ENCODE data around the gene BOC. TPM values are rescaled to one million over a fixed set of nuclear protein-coding genes. Genes with fewer than 3 reads are reported as not detected.

BOC gene
- total RNA-seq, 1 donor from 2014 or later: 22.4 TPM

DNA sequence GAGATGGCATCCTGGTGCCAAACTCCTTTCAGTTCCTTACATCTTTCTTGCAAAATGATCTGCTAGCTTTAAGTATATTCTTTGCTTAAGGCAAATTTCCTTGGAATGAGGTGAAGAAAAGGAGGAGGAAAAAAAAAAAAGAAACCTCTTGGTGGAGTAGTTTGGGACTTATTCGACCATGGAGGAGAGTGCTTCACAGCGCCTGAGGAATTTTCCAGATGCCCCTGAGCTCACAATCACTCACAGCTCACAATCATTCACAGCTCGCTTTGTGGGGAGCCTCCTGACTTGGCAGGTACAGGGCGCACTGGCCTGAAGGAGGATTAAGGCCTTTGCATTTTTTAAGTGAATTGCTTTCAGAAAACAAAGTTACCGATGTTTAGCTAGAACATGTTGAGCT, 53.9 kb downstream of the BOC start:
- no peak for DNase-seq (ENCODE audit: extremely low spot score, unreplicated experiment)
- no peaks in the 10 kb centered on the region for H3K9me3 Mint-ChIP-seq (ENCODE audit: unreplicated experiment)
- TF ChIP-seq, protein P1, sequence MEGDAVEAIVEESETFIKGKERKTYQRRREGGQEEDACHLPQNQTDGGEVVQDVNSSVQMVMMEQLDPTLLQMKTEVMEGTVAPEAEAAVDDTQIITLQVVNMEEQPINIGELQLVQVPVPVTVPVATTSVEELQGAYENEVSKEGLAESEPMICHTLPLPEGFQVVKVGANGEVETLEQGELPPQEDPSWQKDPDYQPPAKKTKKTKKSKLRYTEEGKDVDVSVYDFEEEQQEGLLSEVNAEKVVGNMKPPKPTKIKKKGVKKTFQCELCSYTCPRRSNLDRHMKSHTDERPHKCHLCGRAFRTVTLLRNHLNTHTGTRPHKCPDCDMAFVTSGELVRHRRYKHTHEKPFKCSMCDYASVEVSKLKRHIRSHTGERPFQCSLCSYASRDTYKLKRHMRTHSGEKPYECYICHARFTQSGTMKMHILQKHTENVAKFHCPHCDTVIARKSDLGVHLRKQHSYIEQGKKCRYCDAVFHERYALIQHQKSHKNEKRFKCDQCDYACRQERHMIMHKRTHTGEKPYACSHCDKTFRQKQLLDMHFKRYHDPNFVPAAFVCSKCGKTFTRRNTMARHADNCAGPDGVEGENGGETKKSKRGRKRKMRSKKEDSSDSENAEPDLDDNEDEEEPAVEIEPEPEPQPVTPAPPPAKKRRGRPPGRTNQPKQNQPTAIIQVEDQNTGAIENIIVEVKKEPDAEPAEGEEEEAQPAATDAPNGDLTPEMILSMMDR (IDR thresholded peaks at IDR 0.05): no peak
- H3K36me3 Mint-ChIP-seq (ENCODE audit: unreplicated experiment): peaks cover 26% of the 10 kb centered on the region
- peaks cover 11% of the 10 kb centered on the region for H3K4me1 Mint-ChIP-seq (ENCODE audit: unreplicated experiment)
- no peak overlapping the region for H3K27ac Mint-ChIP-seq (ENCODE audit: unreplicated experiment)
- H3K4me3 Mint-ChIP-seq (ENCODE audit: unreplicated experiment): no peak overlapping the region
- no peaks in the 10 kb centered on the region for H3K27me3 Mint-ChIP-seq (ENCODE audit: unreplicated experiment)

DNA sequence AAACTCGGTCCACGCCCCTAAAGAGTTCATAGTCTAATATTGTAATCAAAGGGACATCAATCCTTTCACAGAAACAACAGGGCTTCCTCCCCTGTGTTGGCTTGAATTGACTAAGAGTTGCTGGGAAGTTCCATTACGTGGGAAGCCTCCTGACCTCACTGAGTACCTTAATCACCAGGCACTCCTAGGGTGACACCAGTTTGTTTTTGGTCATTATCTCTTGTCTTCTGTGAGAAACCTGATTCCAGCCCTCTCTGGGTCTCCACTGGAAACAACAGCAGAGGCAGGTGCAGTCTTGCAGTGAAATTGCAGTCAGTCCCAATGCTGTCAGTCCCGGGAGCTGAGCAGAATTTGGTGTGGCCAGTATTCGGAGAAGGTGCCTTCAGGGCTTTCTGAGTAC, 55.4 kb downstream of the BOC start:
- TF ChIP-seq, protein P1 (IDR thresholded peaks at IDR 0.05): no peak
- peaks cover 21% of the 10 kb centered on the region for H3K36me3 Mint-ChIP-seq (ENCODE audit: unreplicated experiment)
- H3K27ac Mint-ChIP-seq (ENCODE audit: unreplicated experiment): no peak overlapping the region
- no peak for DNase-seq (ENCODE audit: extremely low spot score, unreplicated experiment)
- H3K27me3 Mint-ChIP-seq (ENCODE audit: unreplicated experiment): no peaks in the 10 kb centered on the region
- H3K4me3 Mint-ChIP-seq (ENCODE audit: unreplicated experiment): no peak overlapping the region
- no peaks in the 10 kb centered on the region for H3K9me3 Mint-ChIP-seq (ENCODE audit: unreplicated experiment)
- H3K4me1 Mint-ChIP-seq (ENCODE audit: unreplicated experiment): peaks cover 8% of the 10 kb centered on the region

DNA sequence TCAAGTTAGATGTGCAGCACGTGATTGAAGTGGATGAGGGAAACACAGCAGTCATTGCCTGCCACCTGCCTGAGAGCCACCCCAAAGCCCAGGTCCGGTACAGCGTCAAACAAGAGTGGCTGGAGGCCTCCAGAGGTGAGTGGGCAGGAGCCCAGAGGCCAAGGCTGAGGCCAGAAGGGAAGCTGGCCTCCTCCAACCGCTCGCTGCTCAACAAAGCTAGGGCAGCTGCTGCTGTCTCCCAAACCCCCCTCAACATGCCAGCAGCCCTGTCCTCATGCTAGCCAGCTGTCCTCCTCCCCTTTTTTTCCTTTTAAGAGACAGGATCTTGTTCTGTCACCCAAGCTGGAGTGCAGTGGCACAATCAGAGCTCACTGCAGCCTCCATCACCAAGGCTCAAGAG, 57.0 kb downstream of the BOC start:
- peaks cover 2% of the 10 kb centered on the region for H3K4me1 Mint-ChIP-seq (ENCODE audit: unreplicated experiment)
- TF ChIP-seq, protein P1 (IDR thresholded peaks at IDR 0.05): no peak

DNA sequence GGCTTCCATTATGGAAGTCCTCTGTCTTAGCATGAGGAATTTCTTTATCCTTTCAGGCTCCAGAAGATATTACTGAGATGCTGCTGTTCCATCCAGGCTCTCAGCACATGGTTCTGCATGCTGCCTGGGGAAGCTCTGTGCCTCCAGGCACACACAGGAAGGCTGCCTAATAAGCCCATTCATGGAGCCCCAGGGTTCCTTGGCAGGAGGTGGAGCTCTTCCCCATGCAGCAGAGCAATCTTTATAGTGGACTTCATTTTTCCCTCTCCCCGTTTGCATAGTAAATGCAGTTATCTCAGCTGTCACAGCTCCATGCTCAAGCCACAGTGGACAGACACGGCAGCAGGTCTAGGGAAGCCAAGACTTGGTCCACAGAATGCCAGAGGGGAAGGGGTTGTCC, 57.6 kb downstream of the BOC start:
- Mint-ChIP-seq H3K4me1 (ENCODE audit: unreplicated experiment) (peaks cover 2% of the 10 kb centered on the region), H3K9me3 (ENCODE audit: unreplicated experiment) (no peaks in the 10 kb centered on the region), H3K27me3 (ENCODE audit: unreplicated experiment) (no peaks in the 10 kb centered on the region), H3K36me3 (ENCODE audit: unreplicated experiment) (peaks cover 20% of the 10 kb centered on the region), H3K4me3 (ENCODE audit: unreplicated experiment) (no peak overlapping the region), H3K27ac (ENCODE audit: unreplicated experiment) (no peak overlapping the region)
- TF ChIP-seq, protein P1 (IDR thresholded peaks at IDR 0.05): no peak
- DNase-seq (ENCODE audit: extremely low spot score, unreplicated experiment): no peak

More for the DNA sequence above, 57.0 kb downstream of the BOC start:
- Mint-ChIP-seq H3K27ac (ENCODE audit: unreplicated experiment) (no peak overlapping the region), H3K36me3 (ENCODE audit: unreplicated experiment) (peaks cover 23% of the 10 kb centered on the region), H3K27me3 (ENCODE audit: unreplicated experiment) (no peaks in the 10 kb centered on the region), H3K9me3 (ENCODE audit: unreplicated experiment) (no peaks in the 10 kb centered on the region), H3K4me3 (ENCODE audit: unreplicated experiment) (no peak overlapping the region)
- no peak for DNase-seq (ENCODE audit: extremely low spot score, unreplicated experiment)

DNA sequence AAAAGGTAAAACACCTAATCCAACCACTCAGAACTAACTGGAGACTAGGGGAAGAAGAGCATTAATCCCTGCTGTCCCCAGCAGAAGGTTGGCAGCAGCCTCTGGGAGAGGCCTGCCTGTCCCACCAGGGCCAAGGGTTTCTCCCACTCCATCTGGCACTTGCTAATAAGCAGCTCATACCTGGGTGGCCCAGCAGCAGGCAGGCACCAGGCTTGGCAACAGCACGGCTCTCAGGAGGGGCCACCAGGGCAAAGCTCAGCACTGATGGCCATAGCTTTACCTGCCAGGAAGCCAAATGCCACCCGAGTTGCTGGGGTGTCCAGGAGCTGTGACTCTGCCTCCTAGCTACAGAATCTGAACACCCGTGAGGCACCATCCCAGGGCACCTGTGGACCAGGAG, 58.3 kb downstream of the BOC start:
- DNase-seq (ENCODE audit: extremely low spot score, unreplicated experiment): no peak
- Mint-ChIP-seq H3K4me3 (ENCODE audit: unreplicated experiment) (no peak overlapping the region), H3K27ac (ENCODE audit: unreplicated experiment) (no peak overlapping the region), H3K4me1 (ENCODE audit: unreplicated experiment) (peaks cover 5% of the 10 kb centered on the region), H3K36me3 (ENCODE audit: unreplicated experiment) (peaks cover 20% of the 10 kb centered on the region), H3K27me3 (ENCODE audit: unreplicated experiment) (no peaks in the 10 kb centered on the region), H3K9me3 (ENCODE audit: unreplicated experiment) (no peaks in the 10 kb centered on the region)
- TF ChIP-seq, protein P1 (IDR thresholded peaks at IDR 0.05): no peak

All from osteocyte (in vitro differentiated cells).